H1 (cell line): ENCODE data around the gene SPAAR. TPM values are rescaled to one million over a fixed set of nuclear protein-coding genes. Genes with fewer than 3 reads are reported as not detected.

Source experiments
- CTCF ChIA-PET: fragments of 300-600 bp; sonication (Branson Sonifier 250); formaldehyde crosslinking; loops from one replicate; lab custom pipeline; 2021; ENCODE audit not compliant: partially characterized antibody; lab: Charles Lee
- POLR2A ChIA-PET: fragments of 300-600 bp; sonication (Branson Sonifier 250); formaldehyde crosslinking; loops from one replicate; lab custom pipeline; 2021; ENCODE audit warnings: inconsistent platforms; ENCODE audit not compliant: partially characterized antibody; lab: Charles Lee
- DNase-seq, 2 experiments: peaks; one replicate each; pipeline versions ENCODE4 v3.0.0 to v3.0.0-alpha.2; 2010 to 2022; ENCODE audit warnings: low spot score in 2 of 2, low read depth in 1 of 2, mixed read lengths in 1 of 2
- FAIRE-seq: peaks from 2 replicates; lab custom pipeline; 2011; peaks lifted over from hg19 to GRCh38; lab: Jason Lieb, UNC
- H2AFZ ChIP-seq: 2 replicates; pipeline ENCODE4 v1.8.1; 2012; ENCODE audit warnings: low read length, inconsistent platforms
- H2AK5ac ChIP-seq: 2 replicates; pipeline ENCODE4 v1.6.1; 2013; ENCODE audit warnings: low read depth, low read length
- H2BK120ac ChIP-seq: replicated peaks from 2 replicates; pipeline ENCODE3; 2013; ENCODE audit warnings: low read depth, low read length, inconsistent platforms
- H2BK12ac ChIP-seq: 2 replicates; pipeline ENCODE4 v1.6.1; 2013; ENCODE audit warnings: low read depth, low read length
- H2BK15ac ChIP-seq: 2 replicates; pipeline ENCODE4 v1.6.1; 2013; ENCODE audit warnings: low read length
- H2BK20ac ChIP-seq: 2 replicates; pipeline ENCODE4 v1.6.1; 2013; ENCODE audit warnings: low read length
- H2BK5ac ChIP-seq: 2 replicates; pipeline ENCODE4 v1.6.1; 2013; ENCODE audit warnings: low read depth, low read length
- H3K14ac ChIP-seq: 2 replicates; pipeline ENCODE4 v1.6.1; 2013; ENCODE audit warnings: inconsistent platforms; ENCODE audit not compliant: insufficient read length
- H3K18ac ChIP-seq: 2 replicates; pipeline ENCODE4 v1.6.1; 2013; ENCODE audit warnings: low read length; ENCODE audit errors: extremely low read depth
- H3K23ac ChIP-seq: 2 replicates; pipeline ENCODE4 v1.6.1; 2013; ENCODE audit warnings: inconsistent platforms; ENCODE audit not compliant: insufficient read length
- H3K23me2 ChIP-seq: 2 replicates; pipeline ENCODE4 v1.6.1; 2013; ENCODE audit warnings: low read depth, low read length
- H3K27ac ChIP-seq: 2 replicates; pipeline ENCODE4 v1.6.1; 2011; ENCODE audit warnings: low read depth, low read length, inconsistent platforms
- H3K27me3 ChIP-seq, 4 experiments: replicated peaks in 1 of 4; 1 replicate in 1 of 4; 2 replicates in 3 of 4; pipeline versions ENCODE4 v1.6.1 to v1.8.1; 2011 to 2013; ENCODE audit warnings: low read length in 3 of 4, mild to moderate bottlenecking in 3 of 4, inconsistent platforms in 2 of 4, mixed read lengths in 2 of 4, moderate library complexity in 1 of 4; ENCODE audit not compliant: control insufficient read depth in 3 of 4, insufficient read depth in 3 of 4; ENCODE audit errors: extremely low read depth in 1 of 4
- H3K36me3 ChIP-seq, 4 experiments: 2 replicates each; pipeline versions ENCODE4 v1.6.1 to v1.8.1; 2011 to 2013; ENCODE audit warnings: mild to moderate bottlenecking in 4 of 4, low read length in 3 of 4, moderate library complexity in 2 of 4, control low read depth in 1 of 4, inconsistent platforms in 1 of 4; ENCODE audit not compliant: insufficient read depth in 4 of 4, control insufficient read depth in 2 of 4
- H3K4ac ChIP-seq: replicated peaks from 2 replicates; pipeline ENCODE3; 2013; ENCODE audit warnings: low read length, low read depth, mixed read lengths, inconsistent platforms; ENCODE audit not compliant: insufficient read length
- H3K4me1 ChIP-seq, 4 experiments: replicated peaks in 1 of 4; 1 replicate in 1 of 4; 2 replicates in 3 of 4; pipeline versions ENCODE4 v1.6.1 to v1.8.1; 2011 to 2013; ENCODE audit warnings: low read length in 3 of 4, inconsistent platforms in 2 of 4, mixed read lengths in 1 of 4; ENCODE audit not compliant: insufficient read depth in 4 of 4, control insufficient read depth in 3 of 4
- H3K4me2 ChIP-seq, 2 experiments: 2 replicates each; pipeline versions ENCODE4 v1.6.1 to v1.8.1; 2011 to 2013; ENCODE audit warnings: low read depth in 2 of 2, low read length in 2 of 2, control low read depth in 1 of 2, inconsistent platforms in 1 of 2, mild to moderate bottlenecking in 1 of 2; ENCODE audit not compliant: insufficient read depth in 1 of 2
- H3K4me3 ChIP-seq, 4 experiments: fragments of 200-600, 300-600 bp in 1 of 4; sonication (generic), shearing (Covaris generic), sonication (Bioruptor Twin) in 1 of 4; 2 replicates each; pipeline versions ENCODE4 v1.5.1 to v1.8.1; 2011 to 2016; ENCODE audit warnings: low read length in 4 of 4, low read depth in 3 of 4, control low read depth in 2 of 4, inconsistent platforms in 2 of 4, mild to moderate bottlenecking in 2 of 4, mixed read lengths in 1 of 4, moderate library complexity in 1 of 4; ENCODE audit not compliant: insufficient read depth in 2 of 4; ENCODE audit errors: extremely low read depth in 1 of 4
- H3K56ac ChIP-seq: replicated peaks from 2 replicates; pipeline ENCODE3; 2013; ENCODE audit warnings: low read depth, mild to moderate bottlenecking, mixed read lengths, low read length, inconsistent platforms; ENCODE audit not compliant: insufficient read length
- H3K79me1 ChIP-seq: 2 replicates; pipeline ENCODE4 v1.6.1; 2013; ENCODE audit warnings: low read depth, low read length, control low read depth
- H3K79me2 ChIP-seq, 2 experiments: 2 replicates each; pipeline versions ENCODE4 v1.6.1 to v1.8.1; 2012 to 2013; ENCODE audit warnings: low read length in 2 of 2, mild to moderate bottlenecking in 2 of 2, inconsistent platforms in 1 of 2; ENCODE audit not compliant: insufficient read depth in 2 of 2, control insufficient read depth in 1 of 2
- H3K9ac ChIP-seq, 4 experiments: replicated peaks in 1 of 4; 1 replicate in 1 of 4; 2 replicates in 3 of 4; pipeline versions ENCODE4 v1.6.1 to v1.8.1; 2011 to 2013; ENCODE audit warnings: low read depth in 3 of 4, low read length in 3 of 4, control low read depth in 2 of 4, mild to moderate bottlenecking in 2 of 4, moderate library complexity in 2 of 4, inconsistent platforms in 1 of 4; ENCODE audit errors: extremely low read depth in 1 of 4
- H3K9me3 ChIP-seq, 2 experiments: 2 replicates each; pipeline versions ENCODE4 v1.6.1 to v1.8.1; 2012 to 2013; ENCODE audit warnings: mild to moderate bottlenecking in 2 of 2, moderate library complexity in 2 of 2, control low read depth in 1 of 2, inconsistent platforms in 1 of 2, low read depth in 1 of 2, low read length in 1 of 2, mixed read lengths in 1 of 2; ENCODE audit not compliant: insufficient read depth in 2 of 2
- H4K20me1 ChIP-seq, 2 experiments: replicated peaks in 1 of 2; 2 replicates each; pipeline versions ENCODE3 to v1.8.1; 2011 to 2013; ENCODE audit warnings: inconsistent platforms in 2 of 2, low read length in 2 of 2, mild to moderate bottlenecking in 1 of 2; ENCODE audit not compliant: insufficient read depth in 2 of 2, control insufficient read depth in 1 of 2
- H4K5ac ChIP-seq: 2 replicates; pipeline ENCODE4 v1.6.1; 2013; ENCODE audit warnings: low read length, low read depth, mixed read lengths, inconsistent platforms; ENCODE audit not compliant: insufficient read length
- H4K8ac ChIP-seq: 2 replicates; pipeline ENCODE4 v1.8.0; 2013; ENCODE audit warnings: mild to moderate bottlenecking, moderate library complexity, low read length, inconsistent platforms; ENCODE audit not compliant: insufficient read depth; ENCODE audit errors: extremely low read depth
- H4K91ac ChIP-seq: replicated peaks from 2 replicates; pipeline ENCODE3; 2013; ENCODE audit warnings: low read length, mixed read lengths, inconsistent platforms; ENCODE audit not compliant: insufficient read length
- JUND ChIP-seq: IDR thresholded peaks from 2 replicates; pipeline ENCODE4 v1.6.1; 2011; ENCODE audit warnings: mild to moderate bottlenecking, improper control_type of control experiment, low read length
- KDM4A ChIP-seq: IDR thresholded peaks from one replicate; pipeline ENCODE4 v1.7.1; 2012; ENCODE audit warnings: low read depth, mild to moderate bottlenecking, moderate library complexity, low read length, inconsistent platforms; ENCODE audit not compliant: severe bottlenecking
- KDM5A ChIP-seq: fragments of 200-600 bp; IDR thresholded peaks from 2 replicates; pipeline ENCODE4 v1.7.1; 2012; ENCODE audit warnings: mild to moderate bottlenecking, low read length, inconsistent platforms, mixed read lengths
- NANOG ChIP-seq: IDR thresholded peaks from 2 replicates; pipeline ENCODE4 v1.6.1; 2011; ENCODE audit warnings: low read length, low read depth, mild to moderate bottlenecking, inconsistent platforms; ENCODE audit not compliant: insufficient read depth, poor library complexity, severe bottlenecking
- POU5F1 ChIP-seq: IDR thresholded peaks from 2 replicates; pipeline ENCODE4 v1.6.1; 2011; ENCODE audit warnings: low read depth, mild to moderate bottlenecking, low read length, moderate library complexity
- SIX5 ChIP-seq: IDR thresholded peaks from 2 replicates; pipeline ENCODE4 v1.6.1; 2011; ENCODE audit warnings: mild to moderate bottlenecking, low read depth, low read length
- WGBS, 2 experiments: shearing (Covaris generic) in 1 of 2; methylation state at CpG; one replicate each; pipeline versions ENCODE4 v1.1.6 to v1.1.7; 2013 to 2015; ENCODE audit warnings: low lambda C conversion rate in 2 of 2, mixed read lengths in 2 of 2, inconsistent platforms in 1 of 2, low coverage in 1 of 2, missing lambda C conversion rate in 1 of 2; ENCODE audit not compliant: insufficient replicate concordance in 2 of 2, insufficient coverage in 1 of 2, insufficient read length in 1 of 2; ENCODE audit errors: extremely low coverage in 1 of 2, missing lambda C conversion rate in 1 of 2; 5-methylcytosine and 5-hydroxymethylcytosine counted together
- polyA plus RNA-seq, 7 experiments: library from polyadenylated mRNA; depleted of rRNA in 3 of 7; stranded (reverse) in 5 of 7; unstranded in 2 of 7; fragments of >200 nt in 5 of 7; fragments of 200-250 nt in 2 of 7; gene quantifications; 1 replicate in 5 of 7; 2 replicates in 1 of 7; 4 replicates in 1 of 7; pipeline versions ENCODE4 v1.2.1 to v1.2.3, GENCODE V29; 2011 to 2013; ENCODE audit warnings: missing spikeins in 2 of 7, mixed read lengths in 2 of 7
- total RNA-seq: library from RNA; stranded (reverse); fragmentation: NEBNext Ultra II Directional; extraction: Animal tissue kit (Norgen Biotek cat#: 25700); gene quantifications from 2 replicates; pipeline ENCODE4 v1.2.1, GENCODE V29; 2021

Gene SPAAR
- total and polyA plus RNA-seq, 2 of the 8 experiments (the other 6 are each of a cell fraction or from before 2014, with no cell fraction given), result 0.27 TPM; not detected in 1

DNA sequence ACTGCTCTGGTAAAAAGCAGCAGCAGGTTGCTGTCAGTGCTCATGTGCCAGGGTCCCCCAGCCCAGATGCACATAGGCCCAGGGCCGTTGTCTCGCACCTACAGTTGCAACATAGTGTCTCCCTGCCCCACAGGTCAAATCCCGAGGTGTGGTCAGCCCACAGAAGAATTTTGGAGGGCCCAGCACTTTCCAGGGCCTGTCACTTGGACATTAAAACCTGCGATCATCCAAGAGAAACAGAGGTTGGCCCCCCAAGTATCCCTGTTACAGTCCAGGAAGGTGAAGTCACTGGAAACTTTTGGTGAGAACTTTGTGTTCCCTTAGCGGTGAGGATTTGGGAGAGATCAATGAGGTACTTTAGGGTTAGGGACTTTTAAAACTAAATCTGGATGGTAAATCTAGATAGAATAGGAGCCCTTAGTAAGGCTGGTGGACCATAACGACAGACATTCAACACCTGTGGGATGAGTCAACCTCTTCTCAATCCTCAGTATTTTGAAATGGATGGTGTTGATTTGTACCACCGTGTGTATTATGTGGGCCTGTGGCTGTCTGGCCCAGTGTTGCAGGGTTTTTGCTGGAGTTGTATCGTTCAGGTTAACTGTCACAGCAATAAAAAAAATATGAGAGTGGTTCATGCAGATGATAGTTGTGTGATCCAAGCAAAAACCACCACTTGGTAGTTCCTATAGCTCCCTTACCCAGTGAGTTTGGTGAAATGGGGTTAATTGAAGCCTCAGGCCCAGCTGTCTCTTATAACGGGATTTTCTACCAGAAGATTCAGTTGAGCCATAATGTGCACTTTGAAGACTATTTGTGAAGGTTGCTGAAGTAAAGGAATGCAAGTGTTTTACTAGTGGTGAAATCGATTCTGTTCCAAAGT lies 29.4 kb downstream of the SPAAR start:
- FAIRE-seq (no peak), DNase-seq (no peak)
- Histone ChIP-seq H3K4me1 (no peaks in the 10 kb centered on the region), H3K56ac (no peak overlapping the region), H3K14ac (no peak overlapping the region), H2BK20ac (no peak overlapping the region), H4K20me1 (no peaks in the 10 kb centered on the region), H4K8ac (0 out of 2 replicates have a peak overlapping the region, but pooled peaks have one; percentile 3), H3K4me3 (no peak overlapping the region), H3K23ac (no peak overlapping the region), H3K36me3 (no peaks in the 10 kb centered on the region), H3K9me3 (no peaks in the 10 kb centered on the region), H3K9ac (no peak overlapping the region), H2AK5ac (no peak overlapping the region), H3K27ac (no peak overlapping the region), H3K23me2 (no peaks in the 10 kb centered on the region), H4K91ac (no peak overlapping the region), H3K79me1 (no peaks in the 10 kb centered on the region), H2BK120ac (no peak overlapping the region), H3K4me2 (no peak overlapping the region), H2BK5ac (no peak overlapping the region), H3K18ac (no peak overlapping the region), H3K79me2 (no peaks in the 10 kb centered on the region), H2BK12ac (no peak overlapping the region), H2BK15ac (no peak overlapping the region), H3K4ac (no peak overlapping the region), H4K5ac (no peak overlapping the region), H2AFZ (no peak overlapping the region), H3K27me3 (peaks cover 5 to 29% (median 16%) of the 10 kb centered on the region in 4 experiments)
- 91% methylated on average over 10 of the region's 10 CpGs; no CpG with 5 or more reads in 1 of the 2 experiments for WGBS, 2 experiments
- TF ChIP-seq KDM5A, result no peak
- TF ChIP-seq JUND, result no peak
- no peak for TF ChIP-seq SIX5
- TF ChIP-seq NANOG, result no peak
- no peak for TF ChIP-seq POU5F1
- TF ChIP-seq KDM4A, result no peak
- CTCF ChIA-PET, result interaction anchor here (2.2 to 2.6 kb wide), 2 partner anchors 16 to 36 kb away, joined by 9 to 13 read pairs; no protein-coding TSS in a partner anchor
- POLR2A ChIA-PET, result interaction anchor here (1.1 kb wide), 1 partner anchor 24 kb away, joined by 3 read pairs; no protein-coding TSS in a partner anchor
